Tibial nerve (tissue), 4 donors: Measurements from ENCODE around the gene MARS1. TPM values are rescaled to one million over a fixed set of nuclear protein-coding genes. Genes with fewer than 3 reads are reported as not detected.

Source experiments
- DNase-seq, 2 donors: peaks; one replicate each; pipeline ENCODE4 v3.0.0-alpha.2; 2019; ENCODE audit warnings: low spot score in 2 of 2
- H3K27ac ChIP-seq, 4 donors: fragments of 200-600 bp; sonication (generic) in 3 of 4; one replicate each; pipeline ENCODE4 v1.5.1; 2017 to 2019; ENCODE audit warnings: mild to moderate bottlenecking in 1 of 4
- H3K27me3 ChIP-seq, 2 donors: fragments of 200-600 bp; sonication (generic) in 1 of 2; one replicate each; pipeline versions ENCODE4 v1.5.1 to v1.6.0; 2017 to 2019
- H3K36me3 ChIP-seq, 3 donors: fragments of 200-600 bp; sonication (generic); one replicate each; pipeline ENCODE4 v1.5.1; 2018 to 2019
- H3K4me1 ChIP-seq, 4 donors: fragments of 200-600 bp; sonication (generic) in 3 of 4; one replicate each; pipeline ENCODE4 v1.5.1; 2017 to 2019
- H3K4me3 ChIP-seq, 4 donors: fragments of 200-600 bp; sonication (generic) in 3 of 4; one replicate each; pipeline ENCODE4 v1.5.1; 2017 to 2019; ENCODE audit warnings: mild to moderate bottlenecking in 1 of 4, moderate library complexity in 1 of 4
- H3K9me3 ChIP-seq, 4 donors: fragments of 200-600 bp; sonication (generic) in 3 of 4; one replicate each; pipeline ENCODE4 v1.5.1; 2017 to 2019
- EP300 ChIP-seq, 2 donors: sonication (generic); formaldehyde crosslinking; IDR thresholded peaks; one replicate each; pipeline ENCODE4 v1.6.1; 2017; ENCODE audit warnings: antibody characterized with exemption in 2 of 2, mild to moderate bottlenecking in 1 of 2
- POLR2A ChIP-seq, 2 donors: fragments of 450-650 bp; IDR thresholded peaks; one replicate each; pipeline ENCODE4 v1.6.1; 2017; ENCODE audit warnings: antibody characterized with exemption in 2 of 2, mild to moderate bottlenecking in 2 of 2, moderate library complexity in 2 of 2
- WGBS, 2 donors: methylation state at CpG; one replicate each; pipeline ENCODE4 v1.1.5; 2018; 5-methylcytosine and 5-hydroxymethylcytosine counted together
- total RNA-seq, 4 donors: library from RNA; depleted of rRNA; stranded (reverse); fragments of >200 nt; gene quantifications; one replicate each; pipeline ENCODE4 v1.1.0, GENCODE V29; 2016
- TF ChIP-seq, protein P1 (sequence below), 5 experiments: fragments of 200-600 bp in 3 of 5; fragments of 450-650 bp in 2 of 5; sonication (generic) in 3 of 5; IDR thresholded peaks; one replicate each; pipeline ENCODE4 v1.5.1; 2016 to 2019; ENCODE audit warnings: antibody characterized with exemption in 5 of 5, mild to moderate bottlenecking in 3 of 5, moderate library complexity in 2 of 5

MARS1 gene
- total RNA-seq, 4 donors from 2014 or later = 53.5 to 101 (median 74.2) TPM

DNA sequence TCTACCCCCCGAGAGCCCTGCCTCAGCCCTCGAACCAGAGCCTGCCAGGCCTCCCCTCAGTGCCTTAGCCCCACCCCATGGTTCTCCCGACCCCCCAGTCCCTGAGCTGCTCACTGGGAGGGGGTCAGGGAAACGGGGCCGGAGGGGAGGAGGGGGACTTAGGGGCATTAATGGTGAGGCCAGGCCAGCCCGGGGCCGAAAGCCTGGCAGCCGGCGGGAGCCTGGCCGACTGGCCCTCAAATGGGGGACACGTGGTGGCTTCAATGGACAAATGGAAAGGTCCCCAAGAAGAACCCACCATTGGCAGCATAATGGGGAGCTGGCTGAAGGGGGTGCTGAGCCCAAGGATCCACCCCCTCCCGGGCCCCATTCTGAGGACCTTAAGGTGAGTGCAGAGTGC lies 40.3 kb downstream of the MARS1 start:
- H3K4me3 ChIP-seq = no peak overlapping the region
- H3K4me1 ChIP-seq = peaks cover 0 to 38% (median 25%) of the 10 kb centered on the region in 4 donors
- H3K27ac ChIP-seq = no peak overlapping the region
- H3K9me3 ChIP-seq = no peaks in the 10 kb centered on the region
- 69 to 83% methylated on average over 11 to 12 of the region's 12 CpGs for WGBS, 2 donors
- TF ChIP-seq EP300 (IDR thresholded peaks at IDR 0.05) (no peak), POLR2A (IDR thresholded peaks at IDR 0.05) (no peak)
- TF ChIP-seq, protein P1, sequence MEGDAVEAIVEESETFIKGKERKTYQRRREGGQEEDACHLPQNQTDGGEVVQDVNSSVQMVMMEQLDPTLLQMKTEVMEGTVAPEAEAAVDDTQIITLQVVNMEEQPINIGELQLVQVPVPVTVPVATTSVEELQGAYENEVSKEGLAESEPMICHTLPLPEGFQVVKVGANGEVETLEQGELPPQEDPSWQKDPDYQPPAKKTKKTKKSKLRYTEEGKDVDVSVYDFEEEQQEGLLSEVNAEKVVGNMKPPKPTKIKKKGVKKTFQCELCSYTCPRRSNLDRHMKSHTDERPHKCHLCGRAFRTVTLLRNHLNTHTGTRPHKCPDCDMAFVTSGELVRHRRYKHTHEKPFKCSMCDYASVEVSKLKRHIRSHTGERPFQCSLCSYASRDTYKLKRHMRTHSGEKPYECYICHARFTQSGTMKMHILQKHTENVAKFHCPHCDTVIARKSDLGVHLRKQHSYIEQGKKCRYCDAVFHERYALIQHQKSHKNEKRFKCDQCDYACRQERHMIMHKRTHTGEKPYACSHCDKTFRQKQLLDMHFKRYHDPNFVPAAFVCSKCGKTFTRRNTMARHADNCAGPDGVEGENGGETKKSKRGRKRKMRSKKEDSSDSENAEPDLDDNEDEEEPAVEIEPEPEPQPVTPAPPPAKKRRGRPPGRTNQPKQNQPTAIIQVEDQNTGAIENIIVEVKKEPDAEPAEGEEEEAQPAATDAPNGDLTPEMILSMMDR (IDR thresholded peaks at IDR 0.05) = no peak
- no peak for DNase-seq
- no peaks in the 10 kb centered on the region for H3K27me3 ChIP-seq
- H3K36me3 ChIP-seq = peaks cover 0 to 91% (median 22%) of the 10 kb centered on the region in 3 donors

DNA sequence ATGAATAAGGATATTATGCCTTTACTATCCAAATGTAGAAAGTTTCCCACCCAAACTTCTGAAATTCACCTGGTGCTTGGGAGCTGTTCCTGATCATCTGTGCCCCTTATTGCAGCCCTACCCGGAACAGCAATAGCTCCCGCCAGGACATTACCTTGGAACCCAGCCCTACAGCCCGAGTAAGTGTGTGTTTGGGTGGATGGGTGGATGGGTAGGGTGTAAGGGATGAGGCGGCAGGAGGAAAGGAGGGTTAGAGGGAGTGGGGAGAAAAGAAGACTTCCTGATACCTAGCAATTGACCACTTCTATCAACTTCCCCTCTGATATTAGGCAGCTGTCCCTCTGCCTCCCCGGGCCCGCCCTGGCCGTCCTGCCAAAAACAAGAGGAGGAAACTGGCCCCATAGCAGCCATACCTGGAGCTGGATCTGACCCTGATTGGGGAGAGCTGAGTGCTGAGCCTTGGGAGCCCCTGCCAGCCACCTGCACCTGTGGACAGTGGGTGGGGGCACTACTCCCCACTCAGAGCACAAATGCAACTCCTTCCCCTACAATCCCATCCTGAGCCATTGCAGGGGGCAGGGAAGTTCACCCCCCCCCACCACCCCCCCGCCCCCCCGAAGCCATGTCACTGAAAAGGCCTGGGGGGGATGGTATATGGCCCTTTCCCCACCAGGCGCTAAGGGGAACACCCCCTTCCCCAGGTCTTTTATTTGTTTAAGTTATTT lies 41.1 kb downstream of the MARS1 start:
- WGBS, 2 donors = 71 to 75% methylated on average over 10 of the region's 10 CpGs
- Histone ChIP-seq H3K27me3 (no peaks in the 10 kb centered on the region), H3K4me3 (no peak overlapping the region), H3K9me3 (no peaks in the 10 kb centered on the region), H3K27ac (no peak overlapping the region), H3K4me1 (peaks cover 0 to 30% (median 18%) of the 10 kb centered on the region in 4 donors), H3K36me3 (peaks cover 4 to 98% (median 28%) of the 10 kb centered on the region in 3 donors)
- no peak for DNase-seq
- TF ChIP-seq, protein P1 (IDR thresholded peaks at IDR 0.05) = no peak
- no peak for TF ChIP-seq POLR2A (IDR thresholded peaks at IDR 0.05)
- no peak for TF ChIP-seq EP300 (IDR thresholded peaks at IDR 0.05)

DNA sequence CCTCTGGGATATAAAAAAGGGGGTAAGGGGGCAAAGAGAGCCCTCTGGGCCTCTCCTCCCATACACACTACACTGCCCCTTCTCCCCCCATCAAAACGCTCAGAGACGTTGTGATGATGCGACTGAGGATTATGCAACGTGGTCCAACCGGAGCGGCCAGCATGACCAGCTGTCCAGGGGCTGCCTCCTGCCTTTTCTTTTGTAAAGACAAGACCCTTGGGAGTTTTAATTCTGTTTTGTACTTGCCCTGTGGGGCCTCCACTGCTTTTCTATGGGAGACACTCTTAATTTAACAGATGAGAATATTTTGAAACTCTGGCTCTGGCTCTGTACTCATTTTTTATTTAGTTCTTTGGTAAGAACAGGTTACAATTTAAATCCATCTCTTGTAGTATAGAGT lies 42.0 kb downstream of the MARS1 start:
- WGBS, 2 donors = 57 to 66% methylated on average over 6 of the region's 6 CpGs
- Histone ChIP-seq H3K36me3 (peaks cover 6 to 99% (median 29%) of the 10 kb centered on the region in 3 donors), H3K4me3 (no peak overlapping the region), H3K27me3 (no peaks in the 10 kb centered on the region), H3K27ac (peak overlapping the region in 1 of 4 donors; percentile 32), H3K9me3 (no peaks in the 10 kb centered on the region), H3K4me1 (peaks cover 0 to 22% (median 9%) of the 10 kb centered on the region in 4 donors)
- DNase-seq = no peak
- TF ChIP-seq EP300 (IDR thresholded peaks at IDR 0.05) (no peak), POLR2A (IDR thresholded peaks at IDR 0.05) (no peak)
- TF ChIP-seq, protein P1 (IDR thresholded peaks at IDR 0.05) = no peak

DNA sequence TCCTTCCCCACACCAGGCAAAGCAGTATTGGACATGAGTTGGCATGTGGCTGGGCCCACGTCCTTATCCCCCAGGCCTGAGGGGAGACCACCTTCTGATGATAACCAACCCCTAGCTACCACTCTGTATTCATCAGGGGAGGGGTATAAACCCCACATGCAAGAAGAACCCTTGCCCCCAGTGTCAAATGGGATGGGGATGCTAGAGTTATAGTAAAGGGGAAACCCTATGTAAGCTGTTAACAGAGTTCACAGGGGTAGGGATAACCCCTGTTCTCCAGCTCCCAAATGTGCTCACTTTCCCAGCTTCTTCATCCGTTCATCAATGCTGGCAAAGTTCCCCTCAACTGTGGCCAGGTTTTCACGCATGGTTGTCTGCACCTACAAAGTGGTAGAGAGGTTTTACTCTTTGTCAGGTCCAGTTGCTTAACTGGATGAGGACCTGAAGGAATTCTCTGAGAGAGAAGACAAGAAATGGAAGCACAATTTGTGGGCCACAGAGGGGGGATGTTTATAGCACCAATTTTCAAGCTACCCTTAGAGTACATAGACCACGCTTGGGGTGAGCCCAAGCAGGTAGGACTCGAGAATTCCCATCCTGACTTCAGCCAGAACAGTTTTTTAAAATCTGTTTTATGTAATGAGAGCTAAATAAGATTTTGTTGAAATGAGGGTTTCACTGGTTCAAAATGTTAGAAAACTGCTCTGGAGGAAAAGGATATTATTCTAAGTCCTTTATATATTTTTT lies 42.7 kb downstream of the MARS1 start:
- H3K36me3 ChIP-seq = peaks cover 6 to 99% (median 25%) of the 10 kb centered on the region in 3 donors
- no peaks in the 10 kb centered on the region for H3K27me3 ChIP-seq
- TF ChIP-seq, protein P1 (IDR thresholded peaks at IDR 0.05) = no peak
- TF ChIP-seq EP300 (IDR thresholded peaks at IDR 0.05) (no peak), POLR2A (IDR thresholded peaks at IDR 0.05) (no peak)
- DNase-seq = no peak
- H3K27ac ChIP-seq = peak overlapping the region in 1 of 4 donors; percentile 32
- 76 to 78% methylated on average over 5 of the region's 5 CpGs for WGBS, 2 donors
- peaks cover 0 to 17% (median 2%) of the 10 kb centered on the region in 4 donors for H3K4me1 ChIP-seq
- H3K9me3 ChIP-seq = no peaks in the 10 kb centered on the region
- no peak overlapping the region for H3K4me3 ChIP-seq

DNA sequence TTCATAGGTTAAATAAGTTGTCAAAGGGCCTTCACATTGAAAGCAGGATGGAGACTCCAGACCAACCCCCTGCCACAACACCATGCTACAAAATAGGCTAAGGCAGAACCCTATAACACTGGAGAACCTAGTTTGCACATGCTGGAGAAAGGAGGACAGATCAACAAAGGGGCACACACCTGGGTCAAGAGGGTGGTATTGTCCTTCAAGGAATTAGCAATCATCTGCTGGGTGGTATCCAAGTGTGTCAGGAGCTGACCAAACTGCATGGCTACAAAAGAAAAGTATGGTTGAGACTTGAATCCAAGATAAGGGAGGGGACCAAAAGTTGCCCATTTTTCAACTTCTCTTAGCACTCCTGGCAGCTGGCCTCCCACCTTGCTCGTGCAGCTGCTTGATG lies 44.0 kb downstream of the MARS1 start:
- no peak overlapping the region for H3K27ac ChIP-seq
- peaks cover 6 to 90% (median 25%) of the 10 kb centered on the region in 3 donors for H3K36me3 ChIP-seq
- H3K4me1 ChIP-seq = peaks cover 0 to 10% (median 0%) of the 10 kb centered on the region in 4 donors
- TF ChIP-seq POLR2A (IDR thresholded peaks at IDR 0.05) = no peak
- no peak for DNase-seq
- WGBS, 2 donors = 56 to 91% methylated on average over 1 of the region's 1 CpG
- H3K27me3 ChIP-seq = no peaks in the 10 kb centered on the region
- no peaks in the 10 kb centered on the region for H3K9me3 ChIP-seq
- H3K4me3 ChIP-seq = no peak overlapping the region
